HG02870 (cell line): ENCODE results near the gene PDZD2.

Source experiments
- ATAC-seq: cut with Tn5 transposase; IDR thresholded peaks from one replicate; pipeline ENCODE4 v1.9.1; 2021; ENCODE audit warnings: mild to moderate bottlenecking, moderate library complexity; ENCODE audit not compliant: unreplicated experiment

PDZD2 gene

DNA sequence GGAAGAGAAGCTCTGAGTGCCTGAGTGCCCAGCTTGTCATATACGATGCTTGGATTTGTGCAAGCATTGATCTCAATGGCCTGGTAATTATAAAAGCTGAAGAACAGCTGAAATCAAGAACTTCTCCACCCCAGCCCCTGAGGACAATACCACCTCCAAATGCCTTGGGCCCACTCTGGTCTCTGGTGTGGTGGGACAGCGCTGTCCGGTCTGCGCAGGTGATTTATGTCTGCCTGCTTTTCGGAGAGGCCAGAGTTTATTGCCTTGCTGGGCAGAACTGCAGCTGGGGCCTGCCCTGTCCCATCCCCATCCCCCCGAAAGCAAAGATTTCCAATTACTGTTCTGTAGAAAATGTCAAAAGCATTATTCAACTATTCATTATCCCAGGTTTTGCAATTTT is 1.1 kb upstream of the PDZD2 start:
- ATAC-seq: no peak

DNA sequence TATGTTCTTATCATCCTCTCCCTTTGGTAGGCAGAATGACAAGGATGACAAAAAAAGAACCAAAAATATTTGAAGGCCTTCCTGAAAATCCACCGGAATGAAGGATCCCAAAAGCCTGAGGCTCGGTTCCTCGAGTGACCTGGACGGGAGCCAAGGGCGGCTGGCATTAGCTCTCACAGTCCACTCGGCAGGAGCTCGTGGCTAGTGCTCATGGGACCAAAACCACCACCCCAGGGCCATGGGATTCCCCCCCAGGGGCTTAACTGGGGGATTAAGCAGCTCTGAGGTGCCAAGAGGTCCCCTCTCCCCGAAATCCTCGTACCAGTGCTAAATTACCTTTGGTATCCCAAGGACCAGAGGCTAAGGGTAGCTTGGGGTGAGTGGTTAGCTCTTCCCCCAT is 586 bp upstream of the PDZD2 start:
- peak; percentile 18 for ATAC-seq

DNA sequence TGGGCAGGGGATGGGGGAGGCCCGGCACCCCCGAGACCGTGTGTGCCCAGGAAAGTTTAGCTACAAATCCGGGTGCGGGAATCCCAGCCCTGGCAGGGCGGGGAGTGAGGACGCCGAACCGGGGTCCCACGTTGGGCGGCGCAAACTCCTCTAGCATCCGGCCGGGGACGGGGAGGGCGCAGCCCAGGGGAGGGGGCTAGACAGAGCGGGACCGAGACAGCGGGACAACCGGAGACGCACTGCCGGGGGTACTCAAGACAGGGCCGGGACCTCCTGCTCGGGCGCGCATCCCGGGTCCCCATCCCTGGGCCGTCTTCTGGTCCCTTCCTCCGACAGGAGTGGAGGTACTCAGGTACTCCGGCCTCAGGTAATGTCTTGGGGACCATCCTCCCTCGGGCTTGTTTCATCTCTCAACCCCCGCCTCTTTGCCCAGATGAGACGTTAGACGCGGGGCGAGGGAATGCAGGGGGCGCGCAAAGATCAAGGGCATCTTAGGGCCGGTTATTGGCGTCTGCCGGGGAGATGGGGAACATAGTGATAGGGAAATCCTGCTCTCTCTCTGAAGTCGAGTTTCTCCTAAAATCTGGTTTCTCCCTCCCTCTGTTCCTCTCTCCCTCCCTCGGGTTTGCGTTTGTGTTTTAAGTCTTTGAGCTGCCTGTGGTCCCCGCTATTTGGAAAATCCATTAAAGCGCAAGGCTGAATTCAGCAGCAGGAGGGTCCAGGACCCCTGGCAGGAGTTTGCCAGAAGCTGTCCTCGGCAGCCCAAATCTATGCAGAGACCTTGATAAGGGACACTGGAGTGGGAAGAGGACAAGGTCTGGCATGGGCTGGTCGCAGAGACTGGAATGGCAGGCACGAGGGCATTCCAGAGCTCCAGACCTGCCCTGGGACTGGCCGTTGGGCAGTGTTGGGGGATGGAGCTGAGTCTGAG is 815 bp downstream of the PDZD2 start:
- peak; percentile 1 for ATAC-seq

DNA sequence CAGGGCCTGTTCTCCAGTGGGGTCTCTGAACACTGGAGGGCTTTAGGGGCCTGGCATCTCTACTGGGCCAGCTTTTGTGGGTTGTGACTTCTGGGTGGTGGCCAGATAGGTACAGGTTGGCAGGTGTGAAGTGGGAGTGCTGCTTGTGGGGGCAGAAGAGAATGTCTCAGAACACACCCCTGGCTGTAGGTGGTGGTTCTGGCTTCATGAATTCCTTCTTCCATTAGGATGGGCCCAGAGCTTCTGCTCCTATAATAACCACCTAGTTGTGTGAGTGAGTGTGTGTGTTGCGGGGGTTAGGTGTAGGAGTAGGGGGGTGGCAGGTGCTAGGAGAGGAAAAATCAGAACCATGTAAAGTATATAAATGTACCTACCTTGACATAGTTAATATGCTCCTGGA is 1.6 kb downstream of the PDZD2 start:
- no peak for ATAC-seq

DNA sequence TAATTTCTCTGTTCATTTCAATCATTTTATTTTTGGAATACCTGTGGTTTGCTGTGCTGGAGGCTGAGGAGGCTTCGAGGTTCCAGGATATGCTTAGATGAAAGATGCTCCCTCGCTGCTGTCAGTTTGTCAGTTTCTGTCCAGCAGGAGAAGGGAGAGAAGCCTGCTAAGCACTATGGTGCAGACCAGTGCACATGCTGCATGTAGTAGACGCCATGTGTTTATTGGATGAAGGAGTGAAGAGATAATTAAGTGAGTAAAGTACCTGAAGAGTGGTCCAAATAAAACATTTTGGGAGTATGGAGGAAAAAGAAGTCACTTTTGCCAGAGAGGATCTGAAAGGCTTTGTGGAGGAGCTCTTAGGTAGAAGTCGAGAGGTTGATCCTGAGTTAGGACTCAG is 2.1 kb downstream of the PDZD2 start:
- no peak for ATAC-seq

DNA sequence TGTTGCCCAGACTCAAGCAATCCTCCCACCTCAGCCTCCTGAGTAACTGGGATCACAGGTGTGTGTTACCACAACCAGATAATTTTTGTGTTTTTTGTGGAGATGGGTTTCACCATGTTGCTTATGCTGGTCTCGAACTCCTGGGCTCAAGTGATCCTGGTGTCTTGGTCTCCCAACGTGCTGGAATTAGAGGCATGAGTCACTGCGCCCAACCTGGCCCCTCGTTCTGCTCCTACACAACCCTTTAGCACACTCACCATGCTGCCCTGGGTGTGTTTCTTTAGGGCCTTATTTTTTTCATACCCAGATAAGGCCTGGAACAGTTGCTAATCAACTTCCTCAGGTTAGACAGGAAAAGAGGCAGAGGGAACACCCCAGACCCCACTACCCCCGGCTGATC is 2.6 kb downstream of the PDZD2 start:
- no peak for ATAC-seq

DNA sequence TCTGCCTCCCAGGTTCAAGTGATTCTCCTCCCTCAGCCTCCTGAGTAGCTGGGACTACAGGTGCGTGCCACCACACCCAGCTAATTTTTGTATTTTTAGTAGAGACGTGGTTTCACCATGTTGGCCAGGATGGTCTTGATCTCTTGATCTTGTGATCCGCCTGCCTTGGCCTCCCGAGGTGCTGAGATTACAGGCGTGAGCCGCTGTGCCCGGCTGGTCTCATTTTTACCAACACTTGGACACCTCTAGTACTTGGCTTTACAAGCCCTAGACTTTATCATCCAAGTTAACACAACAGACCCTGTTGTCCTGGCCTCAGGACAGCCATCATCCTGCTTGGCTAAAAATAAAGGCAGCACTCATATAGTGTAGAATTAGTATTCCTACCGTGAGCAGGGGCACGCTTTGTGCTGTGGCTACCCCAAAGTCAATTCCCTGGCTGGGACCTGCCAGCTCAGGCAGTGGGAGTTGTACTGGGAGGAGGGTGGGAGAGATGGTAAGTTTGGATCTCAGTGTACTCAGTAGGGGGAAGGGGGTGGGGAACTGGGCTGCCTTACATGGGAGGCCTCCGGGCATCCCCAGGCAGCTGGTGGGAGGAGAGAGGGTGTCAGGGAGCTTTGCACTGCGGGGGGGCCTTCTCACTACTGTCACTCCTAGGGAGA is 6.6 kb downstream of the PDZD2 start:
- no peak for ATAC-seq

DNA sequence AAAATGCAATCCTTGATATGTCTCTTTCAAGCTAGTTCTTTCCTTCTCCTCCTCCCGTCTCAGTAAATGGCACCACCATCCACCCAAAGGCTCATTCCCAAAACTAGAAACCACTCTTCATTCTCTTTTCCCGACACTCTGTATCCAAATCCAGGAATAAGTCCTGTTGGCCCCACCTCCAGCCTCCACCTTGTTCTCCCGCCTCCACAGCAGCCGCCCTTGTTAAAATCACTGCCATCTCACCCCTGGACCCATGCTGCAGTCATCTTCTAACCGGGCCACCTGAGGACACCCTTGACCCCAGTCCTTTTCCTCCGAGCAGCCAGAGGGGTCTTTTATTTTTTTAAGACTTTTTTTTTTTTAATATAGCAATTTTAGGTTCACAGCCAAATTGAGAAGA is 9.4 kb downstream of the PDZD2 start:
- ATAC-seq: no peak

DNA sequence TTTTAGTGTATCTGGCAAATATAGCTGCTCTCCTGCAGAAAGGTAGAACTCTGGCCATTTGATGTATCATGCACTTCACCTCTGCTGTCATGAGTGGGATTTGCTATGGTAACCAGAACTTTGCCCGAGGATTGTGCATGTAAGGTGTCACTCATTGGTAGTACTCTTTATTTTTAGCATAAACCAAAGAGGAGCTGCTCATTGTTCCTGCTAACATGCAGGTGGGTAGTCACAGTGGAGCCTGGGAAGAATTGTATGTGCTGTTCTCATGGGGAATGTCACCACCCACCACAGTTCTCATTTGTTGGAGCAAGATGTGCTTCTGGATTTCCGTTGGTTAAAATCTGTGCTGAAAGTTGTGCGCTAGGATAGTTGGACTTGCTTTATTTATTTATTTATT is 12.3 kb downstream of the PDZD2 start:
- ATAC-seq: no peak

DNA sequence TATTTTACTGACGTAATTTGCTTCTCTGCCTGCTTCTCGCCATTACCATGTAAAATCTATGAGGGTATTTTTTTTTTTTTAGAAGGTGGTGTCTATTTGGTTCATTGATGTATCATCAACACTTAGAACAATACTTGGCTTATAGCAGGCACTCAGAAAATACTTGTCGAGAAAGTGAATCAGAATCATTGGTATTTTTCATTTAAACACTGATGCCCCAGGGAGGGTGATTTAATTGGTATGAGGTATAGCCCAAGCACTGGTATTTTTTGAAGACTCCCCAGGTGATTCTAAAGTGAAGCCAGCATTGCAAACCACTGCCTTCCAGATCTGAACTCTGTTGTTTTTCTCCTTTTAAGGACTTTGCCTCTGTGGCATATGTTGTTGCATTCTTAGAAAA is 16.6 kb downstream of the PDZD2 start:
- ATAC-seq: no peak

DNA sequence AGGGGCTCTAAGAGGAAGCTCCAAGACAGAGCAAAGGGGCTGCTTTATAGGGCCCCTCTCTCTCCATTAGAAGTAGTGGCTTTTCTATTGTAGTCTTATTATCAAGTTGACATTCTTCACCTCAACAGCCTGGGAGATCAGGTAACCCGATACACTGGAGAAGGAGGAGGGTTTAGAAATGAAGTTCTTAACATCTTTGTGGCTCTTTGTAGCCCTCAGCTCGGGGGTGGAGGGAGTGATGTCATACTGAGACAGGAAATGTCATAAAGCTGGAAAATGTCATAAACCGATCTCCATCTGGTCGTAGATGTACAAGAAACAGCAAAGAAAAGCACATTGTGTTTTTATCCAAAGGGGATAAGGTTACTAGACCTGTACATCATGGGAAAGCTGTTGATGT is 17.9 kb downstream of the PDZD2 start:
- no peak for ATAC-seq

DNA sequence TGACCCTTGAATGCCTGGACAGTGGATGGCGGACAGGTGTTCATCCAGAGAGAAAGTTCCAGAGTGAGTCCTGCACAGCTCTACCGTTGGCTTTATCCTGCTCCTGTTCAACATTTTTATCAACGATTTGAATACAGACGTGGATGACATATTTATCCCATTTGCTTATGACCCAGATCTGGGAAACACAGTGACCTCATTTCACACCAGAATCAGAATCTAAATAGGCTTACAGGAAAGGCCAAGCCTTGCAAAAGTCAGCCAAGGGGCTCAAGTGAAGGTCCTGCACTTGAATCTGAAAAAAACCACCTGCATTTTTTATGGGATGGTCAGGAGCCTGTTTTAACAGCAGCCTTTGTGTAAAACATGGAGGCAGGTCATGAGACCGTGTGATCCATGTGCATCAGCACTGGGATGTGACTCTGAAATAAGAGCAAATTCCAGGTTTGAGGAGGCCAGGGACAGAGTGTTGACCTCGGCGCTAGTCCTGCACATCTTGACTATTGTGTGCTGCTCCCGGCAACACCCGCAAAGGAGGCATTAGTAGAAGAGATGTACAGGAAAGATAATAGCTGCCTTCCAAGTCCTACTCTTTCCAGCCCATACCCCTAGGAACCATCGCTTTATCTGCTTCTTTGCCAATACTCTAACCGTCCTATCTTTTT is 18.5 kb downstream of the PDZD2 start:
- ATAC-seq: no peak

DNA sequence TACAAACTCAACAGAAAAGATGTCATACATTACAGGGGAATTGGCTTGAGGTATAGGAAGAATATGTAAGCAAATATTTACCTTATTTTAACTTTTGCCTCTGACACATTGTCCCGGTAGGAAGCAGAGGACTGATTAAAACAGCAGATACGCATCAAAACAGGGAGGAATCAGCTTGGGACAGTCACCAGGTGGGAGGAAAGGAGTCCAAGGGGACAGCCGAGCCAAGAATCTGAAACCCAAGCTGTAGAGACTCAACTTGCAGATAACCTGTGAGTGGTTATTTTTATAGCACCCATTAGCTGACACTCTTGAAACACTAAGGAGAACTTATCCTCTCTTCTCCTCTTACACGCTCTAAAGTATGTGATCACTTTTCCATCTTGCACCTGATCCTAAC is 22.3 kb downstream of the PDZD2 start:
- ATAC-seq: no peak

DNA sequence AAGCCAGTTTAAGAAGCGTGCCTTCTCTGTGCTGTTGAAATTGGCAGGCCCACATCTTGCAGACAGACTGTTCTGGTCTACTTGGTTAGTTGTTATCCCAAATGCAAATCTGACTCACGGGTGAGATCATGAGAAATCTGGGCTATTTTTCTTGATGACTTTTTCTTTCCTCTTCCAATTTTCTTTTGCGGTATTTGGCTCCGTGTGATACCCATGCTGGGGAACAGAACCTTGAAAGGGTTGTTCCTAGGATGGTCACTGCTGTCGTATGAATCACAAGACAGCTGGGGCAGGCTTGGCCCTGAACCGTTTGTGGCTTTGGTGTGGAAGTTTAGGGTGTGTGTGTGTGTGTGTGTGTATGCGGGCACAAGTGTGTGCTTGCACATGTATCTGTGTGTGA is 24.6 kb downstream of the PDZD2 start:
- ATAC-seq: no peak

DNA sequence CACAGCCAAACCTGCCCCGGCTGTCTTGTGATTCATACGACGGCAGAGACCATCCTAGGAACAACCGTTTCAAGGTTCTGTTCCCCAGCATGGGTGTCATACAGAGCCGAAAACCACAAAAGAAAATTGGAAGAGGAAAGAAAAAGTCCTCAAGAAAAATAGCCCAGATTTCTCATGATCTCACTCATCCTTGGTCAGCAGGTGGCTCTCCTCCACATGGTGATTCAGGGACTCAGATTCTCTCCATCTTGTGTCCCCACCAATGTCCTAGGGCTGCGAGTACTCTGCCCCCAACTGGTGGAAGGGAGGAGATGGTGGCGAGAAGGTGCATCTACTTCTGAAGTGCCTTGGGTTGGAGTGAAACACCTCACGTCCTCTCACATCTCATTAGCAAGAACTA is 25.6 kb downstream of the PDZD2 start:
- peak; percentile 44 for ATAC-seq

DNA sequence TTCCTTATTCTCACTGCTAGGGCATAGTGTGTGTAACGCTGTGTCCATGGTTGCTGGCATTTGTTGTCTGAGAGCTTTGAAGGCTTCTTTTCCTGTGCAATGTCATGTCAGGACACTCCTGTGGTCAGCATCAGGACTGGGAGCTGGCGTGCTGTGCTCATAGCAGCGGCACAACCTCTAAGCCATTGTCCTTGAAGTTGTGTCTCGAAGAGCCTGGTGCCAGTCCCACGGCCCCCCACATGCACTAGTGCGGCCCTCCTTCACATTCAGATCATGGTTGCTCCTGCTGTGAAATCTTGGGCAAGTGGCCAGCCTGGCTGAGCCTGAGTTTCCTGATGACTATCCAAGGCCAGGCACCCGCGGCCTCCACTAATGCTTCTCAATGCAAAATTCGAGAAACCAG is 32.4 kb downstream of the PDZD2 start:
- ATAC-seq: no peak

DNA sequence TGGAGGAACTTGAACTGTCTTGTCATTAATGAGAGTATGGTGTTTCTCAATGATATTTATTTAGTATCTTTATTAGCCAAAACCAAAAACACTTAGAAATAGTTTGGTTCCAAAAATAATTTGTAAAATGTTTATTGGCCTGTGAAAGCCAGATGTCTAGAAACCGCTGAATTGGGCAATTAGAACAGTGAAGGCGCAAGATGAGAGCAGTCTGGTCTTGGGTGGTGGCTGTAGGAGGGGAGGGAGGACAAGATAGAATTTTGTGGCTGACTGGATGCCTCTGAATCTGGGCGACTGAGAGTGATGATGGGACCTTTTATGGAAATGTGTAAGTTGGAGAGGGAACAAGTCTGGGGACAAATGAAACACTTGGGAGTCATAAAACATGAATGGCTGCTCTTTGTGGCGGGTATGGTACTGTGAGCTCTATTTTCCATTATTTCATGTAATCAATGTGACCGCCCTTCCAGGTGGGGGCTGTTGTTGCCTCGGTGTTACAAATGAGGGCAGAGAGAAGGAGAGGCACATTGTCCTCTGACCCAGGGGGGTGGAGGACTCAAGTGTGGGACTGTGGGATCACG is 35.5 kb downstream of the PDZD2 start:
- no peak for ATAC-seq

DNA sequence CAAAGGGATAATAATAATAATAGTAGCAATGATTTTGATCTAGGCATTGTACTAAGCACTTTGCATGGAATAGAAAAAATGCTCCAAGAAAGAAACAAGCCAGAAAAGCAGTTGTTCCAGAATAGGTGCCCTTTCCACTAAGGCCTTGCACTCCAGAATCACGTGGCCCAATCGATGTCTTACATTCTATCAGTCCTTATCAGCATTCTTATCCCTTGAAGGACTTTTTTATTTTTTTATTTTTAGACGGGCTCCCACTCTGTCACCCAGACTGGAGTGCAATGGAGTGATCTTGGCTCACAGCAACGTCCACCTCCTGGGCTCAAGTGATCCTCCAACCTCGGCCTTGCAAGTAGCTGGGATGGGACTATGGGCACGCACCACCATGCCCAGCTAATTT is 36.5 kb downstream of the PDZD2 start:
- ATAC-seq: no peak

DNA sequence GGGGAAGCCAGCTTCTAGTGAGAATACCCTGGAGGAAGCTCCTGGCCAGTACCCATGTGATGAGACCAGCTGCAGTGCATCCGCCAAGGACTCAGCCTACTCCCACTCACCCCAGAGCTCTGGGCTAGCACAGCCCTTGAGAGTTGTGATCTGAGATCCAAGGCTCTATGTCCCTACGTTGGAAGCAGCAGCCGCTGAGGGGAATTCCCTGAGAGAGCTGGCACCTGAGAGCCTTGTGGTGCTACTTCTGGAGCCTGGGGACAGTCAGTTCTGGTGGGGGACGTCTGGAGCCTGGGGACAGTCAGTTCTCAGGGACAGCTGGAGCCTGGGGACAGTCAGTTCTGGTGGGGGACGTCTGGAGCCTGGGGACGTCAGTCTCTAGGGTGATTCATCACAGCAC is 39.2 kb downstream of the PDZD2 start:
- ATAC-seq: no peak

DNA sequence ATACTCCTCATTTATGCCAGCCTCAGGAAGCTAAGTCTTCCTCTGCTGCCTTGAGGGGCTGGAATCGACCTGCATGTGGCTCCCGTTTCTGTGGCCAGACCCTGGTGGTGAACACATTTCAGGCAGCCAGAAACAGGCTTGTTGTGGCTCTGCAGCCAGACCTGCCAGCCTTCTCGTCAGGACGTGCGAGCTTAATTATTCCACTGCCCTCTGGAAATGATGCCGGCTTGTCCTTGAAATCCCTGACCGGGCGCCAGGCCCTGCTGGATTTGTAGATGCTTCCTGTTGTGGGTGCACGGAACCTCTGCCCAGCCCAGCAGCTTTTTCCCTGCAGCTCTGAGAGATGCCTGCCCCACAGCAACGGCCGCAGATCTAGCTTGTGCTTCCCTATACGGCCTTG is 41.6 kb downstream of the PDZD2 start:
- no peak for ATAC-seq

DNA sequence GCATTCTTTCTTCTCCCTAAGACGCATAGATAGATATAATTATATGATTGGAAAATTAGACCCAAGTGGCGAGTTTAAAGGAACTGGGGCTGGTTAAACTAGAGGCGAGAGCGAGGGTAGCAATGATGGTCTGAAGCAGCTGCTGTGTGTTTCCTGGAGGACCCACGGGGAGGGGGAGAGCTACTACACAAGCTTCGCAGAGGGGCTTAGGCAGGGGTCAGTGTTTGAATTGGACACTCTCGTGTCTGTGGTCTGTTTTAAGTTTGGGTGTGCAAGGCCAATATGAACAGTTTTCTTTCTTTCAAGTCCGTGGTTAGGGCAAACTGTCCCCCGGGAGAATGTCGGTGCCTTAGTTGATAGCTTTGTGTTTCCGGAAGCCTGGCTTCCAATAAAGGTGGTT is 43.1 kb downstream of the PDZD2 start:
- ATAC-seq: no peak

DNA sequence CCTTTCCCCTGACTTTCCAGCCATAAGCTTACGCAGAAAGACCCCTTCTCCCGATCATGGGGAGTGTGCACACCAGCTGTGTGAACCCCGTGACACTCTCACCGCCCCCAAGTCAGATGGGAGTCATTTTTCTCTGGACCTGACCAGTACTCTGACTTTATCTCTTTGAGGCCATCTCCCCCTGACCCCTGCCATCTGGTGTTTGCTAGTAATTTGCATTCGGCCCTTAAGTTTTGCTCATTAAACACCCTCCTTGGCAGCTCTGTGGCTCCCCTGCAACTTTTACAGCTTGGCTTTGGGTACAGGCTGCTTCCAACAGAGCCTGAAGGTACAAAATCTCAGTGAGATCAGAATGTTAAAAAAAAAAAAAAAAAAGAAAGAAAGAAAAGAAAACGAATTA is 43.9 kb downstream of the PDZD2 start:
- no peak for ATAC-seq
